Measurements from ENCODE around the gene ADGRF4.
"Not testable (repeated sequence)": the region's sequence is repeated elsewhere in the genome, so short reads cannot be mapped to it uniquely, and the experiment has no call there.

Gene ADGRF4

GRCh38 chr6:47734831-47735481 is 36.6 kb downstream of the ADGRF4 start:
- DNase-seq (ENCODE audit: insufficient read length, low spot score) (no peak), FAIRE-seq (no peak)
- no peak for TF ChIP-seq POLR2A (IDR thresholded peaks at IDR 0.05; ENCODE audit: low read depth, low read length)

- no peak for TF ChIP-seq POLR2A (IDR thresholded peaks at IDR 0.05; ENCODE audit: low read depth, low read length)
- FAIRE-seq (no peak), DNase-seq (ENCODE audit: insufficient read length, low spot score) (no peak)
These were observed 37.8 kb downstream of the ADGRF4 start for GRCh38 chr6:47736083-47736700.

- TF ChIP-seq POLR2A (IDR thresholded peaks at IDR 0.05; ENCODE audit: low read depth, low read length), result no peak
- FAIRE-seq, result no peak
- no peak for DNase-seq (ENCODE audit: insufficient read length, low spot score)
These were observed 39.0 kb downstream of the ADGRF4 start for GRCh38 chr6:47737406-47737805.

- DNase-seq (ENCODE audit: insufficient read length, low spot score), result no peak
- TF ChIP-seq POLR2A (IDR thresholded peaks at IDR 0.05; ENCODE audit: low read depth, low read length), result no peak
- no peak for FAIRE-seq
These were observed 42.3 kb downstream of the ADGRF4 start for GRCh38 chr6:47740714-47741113.

- FAIRE-seq (peak; percentile 23), DNase-seq (ENCODE audit: insufficient read length, low spot score) (no peak)
- no peak for TF ChIP-seq POLR2A (IDR thresholded peaks at IDR 0.05; ENCODE audit: low read depth, low read length)
These were observed 43.4 kb downstream of the ADGRF4 start for GRCh38 chr6:47741807-47742206.

GRCh38 chr6:47743744-47744143 is 45.4 kb downstream of the ADGRF4 start:
- TF ChIP-seq POLR2A (IDR thresholded peaks at IDR 0.05; ENCODE audit: low read depth, low read length), result no peak
- DNase-seq (ENCODE audit: insufficient read length, low spot score) (no peak), FAIRE-seq (peak; percentile 60)

GRCh38 chr6:47745269-47745668 is 46.9 kb downstream of the ADGRF4 start:
- not testable (repeated sequence) for FAIRE-seq; DNase-seq (ENCODE audit: insufficient read length, low spot score)

- DNase-seq (ENCODE audit: insufficient read length, low spot score), result no peak
- no peak for TF ChIP-seq POLR2A (IDR thresholded peaks at IDR 0.05; ENCODE audit: low read depth, low read length)
- FAIRE-seq, result no peak
These were observed 51.4 kb downstream of the ADGRF4 start for GRCh38 chr6:47749757-47750156.

GRCh38 chr6:47752801-47753200 is 54.4 kb downstream of the ADGRF4 start:
- no peak for FAIRE-seq
- TF ChIP-seq POLR2A (IDR thresholded peaks at IDR 0.05; ENCODE audit: low read depth, low read length), result no peak
- DNase-seq (ENCODE audit: insufficient read length, low spot score), result no peak

GRCh38 chr6:47759364-47759763 is 61.0 kb downstream of the ADGRF4 start:
- FAIRE-seq, result no peak
- DNase-seq (ENCODE audit: insufficient read length, low spot score), result no peak
- no peak for TF ChIP-seq POLR2A (IDR thresholded peaks at IDR 0.05; ENCODE audit: low read depth, low read length)

GRCh38 chr6:47762502-47762901 is 64.1 kb downstream of the ADGRF4 start:
- FAIRE-seq, result no peak
- no peak for TF ChIP-seq POLR2A (IDR thresholded peaks at IDR 0.05; ENCODE audit: low read depth, low read length)

GRCh38 chr6:47766445-47766844 is 68.1 kb downstream of the ADGRF4 start:
- DNase-seq (ENCODE audit: insufficient read length, low spot score) (no peak), FAIRE-seq (no peak)
- TF ChIP-seq POLR2A (IDR thresholded peaks at IDR 0.05; ENCODE audit: low read depth, low read length), result no peak

More at GRCh38 chr6:47762502-47762901, 64.1 kb downstream of the ADGRF4 start:
- DNase-seq (ENCODE audit: insufficient read length, low spot score), result no peak

GRCh38 chr6:47767102-47767501 is 68.7 kb downstream of the ADGRF4 start:
- TF ChIP-seq POLR2A (IDR thresholded peaks at IDR 0.05; ENCODE audit: low read depth, low read length), result no peak
- FAIRE-seq, result no peak
- no peak for DNase-seq (ENCODE audit: insufficient read length, low spot score)

- FAIRE-seq (no peak), DNase-seq (ENCODE audit: insufficient read length, low spot score) (no peak)
- TF ChIP-seq POLR2A (IDR thresholded peaks at IDR 0.05; ENCODE audit: low read depth, low read length), result no peak
These were observed 71.6 kb downstream of the ADGRF4 start for GRCh38 chr6:47769982-47770381.

Data from H54 (cell line).